Endothelial cell of umbilical vein (primary cell): ENCODE measurements around the gene EXOC1. TPM values are rescaled to one million over a fixed set of nuclear protein-coding genes. Genes with fewer than 3 reads are reported as not detected.
"Not testable (repeated sequence)": the region's sequence is repeated elsewhere in the genome, so short reads cannot be mapped to it uniquely, and the experiment has no call there.

Experiments
- BruUV-seq: library from RNA; stranded (reverse); fragments of 400-500 nt; replicated peaks from 2 replicates; lab custom pipeline; 2021; lab: Mats Ljungman, UMichigan
- CTCF ChIA-PET: fragments of 300-600, 350-600 bp; sonication (Branson Sonifier 250); formaldehyde crosslinking; loops from one replicate; lab custom pipeline; 2021; ENCODE audit warnings: antibody characterized with exemption, inconsistent platforms; lab: Charles Lee
- POLR2A ChIA-PET: fragments of 300-600, 350-600 bp; sonication (Branson Sonifier 250); formaldehyde crosslinking; loops from one replicate; lab custom pipeline; 2021; ENCODE audit warnings: antibody characterized with exemption, inconsistent platforms; lab: Charles Lee
- DNase-seq: peaks from one replicate; pipeline ENCODE4 v3.0.0-alpha.2; 2011; ENCODE audit warnings: low read depth, low spot score
- FAIRE-seq: peaks from 2 replicates; lab custom pipeline; 2011; peaks lifted over from hg19 to GRCh38; lab: Jason Lieb, UNC
- H2AFZ ChIP-seq: 2 replicates; pipeline ENCODE4 v1.6.0; 2012; ENCODE audit warnings: low read depth, low read length, control low read depth, inconsistent platforms
- H3K27ac ChIP-seq: 2 replicates; pipeline ENCODE4 v1.5.1; 2011; ENCODE audit warnings: low read depth, mild to moderate bottlenecking, control low read depth, low read length, moderate library complexity; ENCODE audit not compliant: insufficient read depth
- H3K27me3 ChIP-seq, 2 experiments: 2 replicates each; pipeline versions ENCODE4 v1.6.0 to v1.6.1; 2011; ENCODE audit warnings: low read length in 2 of 2, mixed read lengths in 1 of 2; ENCODE audit not compliant: control insufficient read depth in 2 of 2, insufficient read depth in 2 of 2
- H3K36me3 ChIP-seq, 2 experiments: 2 replicates in 1 of 2; 3 replicates in 1 of 2; pipeline ENCODE4 v1.5.1; 2011; ENCODE audit warnings: low read length in 2 of 2, mild to moderate bottlenecking in 1 of 2, moderate library complexity in 1 of 2; ENCODE audit not compliant: control insufficient read depth in 2 of 2, insufficient read depth in 2 of 2; ENCODE audit errors: extremely low read depth in 1 of 2
- H3K4me1 ChIP-seq: 3 replicates; pipeline ENCODE4 v1.5.1; 2011; ENCODE audit warnings: mild to moderate bottlenecking, low read length; ENCODE audit not compliant: control insufficient read depth, insufficient read depth; ENCODE audit errors: extremely low read depth
- H3K4me2 ChIP-seq: 2 replicates; pipeline ENCODE4 v1.6.1; 2011; ENCODE audit warnings: low read length, control low read depth, mixed read lengths; ENCODE audit not compliant: insufficient read depth
- H3K4me3 ChIP-seq, 3 experiments: fragments of 200-600 bp in 1 of 3; sonication (generic), shearing (Covaris generic) in 1 of 3; replicated peaks in 1 of 3; 2 replicates each; pipeline ENCODE4 v1.5.1; 2011 to 2016; ENCODE audit warnings: control low read depth in 3 of 3, low read length in 3 of 3, mild to moderate bottlenecking in 2 of 3, inconsistent platforms in 1 of 3, low read depth in 1 of 3, moderate library complexity in 1 of 3; ENCODE audit not compliant: insufficient read depth in 1 of 3
- H3K79me2 ChIP-seq: 2 replicates; pipeline ENCODE4 v1.6.0; 2012; ENCODE audit warnings: low read length, inconsistent platforms; ENCODE audit not compliant: control insufficient read depth, insufficient read depth
- H3K9ac ChIP-seq: replicated peaks from 2 replicates; pipeline ENCODE3; 2011; ENCODE audit warnings: low read length, control low read depth; ENCODE audit not compliant: insufficient read depth; ENCODE audit errors: extremely low read depth
- H3K9me1 ChIP-seq: replicated peaks from 3 replicates; pipeline ENCODE4 v1.6.0; 2011; ENCODE audit warnings: mild to moderate bottlenecking, low read length; ENCODE audit not compliant: control insufficient read depth, insufficient read depth; ENCODE audit errors: extremely low read depth
- H3K9me3 ChIP-seq: replicated peaks from 2 replicates; pipeline ENCODE4 v1.5.1; 2012; ENCODE audit warnings: low read length, inconsistent platforms; ENCODE audit not compliant: control insufficient read depth, insufficient read depth
- H4K20me1 ChIP-seq: replicated peaks from 2 replicates; pipeline ENCODE3; 2011; ENCODE audit warnings: mild to moderate bottlenecking, low read length; ENCODE audit not compliant: control insufficient read depth, insufficient read depth; ENCODE audit errors: extremely low read depth
- CTCF ChIP-seq, 2 donors: IDR thresholded peaks; 1 replicate in 1 of 2; 2 replicates in 1 of 2; pipeline ENCODE4 v1.5.1; 2011; ENCODE audit warnings: low read length in 2 of 2, mild to moderate bottlenecking in 2 of 2, moderate library complexity in 2 of 2, control low read depth in 1 of 2, inconsistent platforms in 1 of 2, low read depth in 1 of 2; ENCODE audit not compliant: insufficient read depth in 1 of 2; ENCODE audit errors: extremely low read depth in 1 of 2
- FOS ChIP-seq: IDR thresholded peaks from 2 replicates; pipeline ENCODE4 v1.6.1; 2011; ENCODE audit warnings: mild to moderate bottlenecking, low read length, moderate library complexity, borderline replicate concordance; ENCODE audit not compliant: insufficient read depth
- dilution Hi-C: fragments of 300-500 bp; cut with MboI; formaldehyde crosslinking; loops from one replicate; pipeline ENCODE4 v1.15.0; 2019; ENCODE audit warnings: low sequenced_read_pairs; ENCODE audit not compliant: extremely low pct_ligation_motif_present
- intact Hi-C: fragments of 100-400 bp; cut with micrococcal nuclease; formaldehyde crosslinking; loops from one replicate; pipeline ENCODE4 v1.10.0; 2022
- polyA plus RNA-seq, 4 experiments: library from polyadenylated mRNA; depleted of rRNA in 3 of 4; stranded (reverse) in 3 of 4; unstranded in 1 of 4; fragments of >200 nt; gene quantifications; 2 replicates each; pipeline versions ENCODE4 v1.2.1 to v1.2.3, GENCODE V29; 2011 to 2012; ENCODE audit warnings: missing spikeins in 1 of 4
- total RNA-seq: library from RNA; stranded (reverse); gene quantifications from 2 replicates; pipeline ENCODE4 v1.2.3, GENCODE V29; 2021

The EXOC1 gene
- total and polyA plus RNA-seq, 2 donors (not counting 3 experiments of a cell fraction or from before 2014, with no cell fraction given), result 11.6 to 33.3 TPM

DNA sequence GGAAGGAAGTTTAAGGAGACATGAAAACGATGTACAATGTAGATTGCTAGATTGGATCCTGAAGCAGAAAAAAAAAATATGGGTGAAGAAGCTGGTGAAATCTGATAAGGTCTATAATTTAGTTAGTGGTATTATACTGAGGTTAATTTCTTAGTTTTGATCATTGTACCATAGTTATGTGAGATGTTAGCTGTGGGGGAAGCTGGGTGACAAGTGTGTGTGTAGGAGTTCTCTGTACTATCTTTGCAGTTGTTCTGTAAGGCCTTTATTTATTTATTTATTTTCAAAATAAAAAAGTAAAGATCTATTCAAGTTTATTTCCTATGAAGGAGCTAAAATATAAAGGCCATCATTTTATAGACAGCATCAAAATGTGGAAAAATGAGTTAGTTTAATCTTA is 12.5 kb upstream of the EXOC1 start:
- H3K9me1 ChIP-seq, result no peaks in the 10 kb centered on the region
- H3K36me3 ChIP-seq, result no peaks in the 10 kb centered on the region
- H3K79me2 ChIP-seq, result no peaks in the 10 kb centered on the region
- BruUV-seq, result no TSS peak
- H3K4me3 ChIP-seq, result no peak overlapping the region
- H3K4me2 ChIP-seq, result no peak overlapping the region
- H3K27me3 ChIP-seq, result peaks cover 0 to 16% of the 10 kb centered on the region in 2 experiments
- H3K4me1 ChIP-seq, result no peaks in the 10 kb centered on the region
- FAIRE-seq (no peak), DNase-seq (no peak)
- H2AFZ ChIP-seq, result no peak overlapping the region
- no peaks in the 10 kb centered on the region for H3K9me3 ChIP-seq
- dilution Hi-C loops (no loop called here), intact Hi-C loops (no loop called here)
- H3K27ac ChIP-seq, result no peak overlapping the region
- TF ChIP-seq FOS, result no peak
- TF ChIP-seq CTCF (IDR thresholded peaks at IDR 0.05; ENCODE audit: extremely low read depth in 1 of 2, insufficient read depth in 1 of 2, low read depth in 1 of 2, low read length in 2 of 2), result no peak
- POLR2A ChIA-PET, result no interaction called here
- CTCF ChIA-PET, result interaction anchor here (1.3 kb wide), 1 partner anchor 10 kb away, joined by 3 read pairs; no protein-coding TSS in a partner anchor
- H3K9ac ChIP-seq, result no peak overlapping the region
- no peaks in the 10 kb centered on the region for H4K20me1 ChIP-seq

DNA sequence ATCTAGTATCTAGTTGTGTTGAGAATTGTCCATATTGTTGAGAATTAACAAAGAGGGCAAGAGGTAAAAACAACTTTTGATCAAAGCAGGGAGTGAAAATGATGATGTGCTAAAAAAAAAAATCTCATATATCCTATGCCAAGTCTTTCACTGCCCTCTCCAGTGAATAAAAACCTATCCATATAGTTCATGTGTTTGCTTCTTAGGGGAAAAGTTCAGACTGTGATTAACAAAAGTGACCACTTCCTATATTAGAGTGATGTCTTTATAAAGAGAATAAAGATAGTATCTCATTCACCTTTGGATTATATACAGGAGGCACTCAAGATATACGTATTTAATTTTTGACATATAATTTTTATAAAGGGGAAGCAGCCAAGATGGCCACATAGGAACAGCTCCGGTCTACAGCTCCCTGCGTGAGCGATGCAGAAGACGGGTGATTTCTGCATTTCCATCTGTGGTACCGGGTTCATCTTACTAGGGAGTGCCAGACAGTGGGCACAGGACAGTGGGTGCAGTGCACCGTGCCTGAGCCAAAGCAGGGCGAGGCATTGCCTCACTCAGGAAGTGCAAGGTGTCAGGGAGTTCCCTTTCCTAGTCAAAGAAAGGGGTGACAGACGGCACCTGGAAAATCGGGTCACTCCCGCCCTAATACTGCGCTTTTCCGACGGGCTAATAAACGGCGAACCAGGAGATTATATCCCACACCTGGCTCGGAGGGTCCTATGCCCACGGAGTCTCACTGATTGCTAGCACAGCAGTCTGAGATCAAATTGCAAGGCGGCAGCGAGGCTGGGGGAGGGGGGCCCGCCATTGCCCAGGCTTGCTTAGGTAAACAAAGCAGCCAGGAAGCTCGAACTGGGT is 11.8 kb upstream of the EXOC1 start:
- POLR2A ChIA-PET, H2AFZ ChIP-seq, H3K4me3 ChIP-seq, DNase-seq, H3K4me1 ChIP-seq, H3K79me2 ChIP-seq, dilution Hi-C loops, H3K9ac ChIP-seq, intact Hi-C loops, H3K9me1 ChIP-seq, BruUV-seq, H4K20me1 ChIP-seq, H3K9me3 ChIP-seq, H3K27ac ChIP-seq, H3K36me3 ChIP-seq, H3K4me2 ChIP-seq, FAIRE-seq: not testable (repeated sequence)
- peaks cover 0 to 13% of the 10 kb centered on the region in 2 experiments for H3K27me3 ChIP-seq
- CTCF ChIA-PET, result interaction anchor here (1.3 kb wide), 1 partner anchor 11 kb away, joined by 3 read pairs; no protein-coding TSS in a partner anchor

DNA sequence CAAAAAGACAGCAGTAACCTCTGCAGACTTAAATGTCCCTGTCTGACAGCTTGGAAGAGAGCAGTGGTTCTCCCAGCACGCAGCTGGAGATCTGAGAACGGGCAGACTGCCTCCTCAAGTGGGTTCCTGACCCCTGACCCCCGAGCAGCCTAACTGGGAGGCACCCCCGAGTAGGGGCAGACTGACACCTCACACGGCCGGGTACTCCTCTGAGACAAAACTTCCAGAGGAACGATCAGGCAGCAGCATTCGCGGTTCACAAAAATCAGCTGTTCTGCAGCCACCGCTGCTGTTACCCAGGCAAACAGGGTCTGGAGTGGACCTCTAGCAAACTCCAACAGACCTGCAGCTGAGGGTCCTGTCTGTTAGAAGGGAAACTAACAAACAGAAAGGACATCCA is 11.1 kb upstream of the EXOC1 start:
- H3K27ac ChIP-seq, H3K9me3 ChIP-seq, H3K4me3 ChIP-seq, H3K27me3 ChIP-seq, H3K4me1 ChIP-seq, H4K20me1 ChIP-seq, POLR2A ChIA-PET, CTCF ChIA-PET, H3K9ac ChIP-seq, H3K79me2 ChIP-seq, H3K36me3 ChIP-seq, DNase-seq, BruUV-seq, dilution Hi-C loops, H3K9me1 ChIP-seq, intact Hi-C loops, FAIRE-seq, H2AFZ ChIP-seq, H3K4me2 ChIP-seq: not testable (repeated sequence)
